ENCODE results near the gene DHCR7.

GRCh38 chr11:71456831-71457230 is 8.6 kb upstream of the DHCR7 start:
- TF ChIP-seq CTCF (IDR thresholded peaks at IDR 0.05) = no peak
- TF ChIP-seq POLR2A (IDR thresholded peaks at IDR 0.05) = no peak

Measured in upper lobe of left lung (tissue), 4 donors.